Measurements from ENCODE around the gene ESPNL.
"Not testable (repeated sequence)": the region's sequence is repeated elsewhere in the genome, so short reads cannot be mapped to it uniquely, and the experiment has no call there.

The ESPNL gene

GRCh38 chr2:238159071-238159539 is 59.0 kb downstream of the ESPNL start:
- no peak for DNase-seq

GRCh38 chr2:238159661-238160205 is 59.6 kb downstream of the ESPNL start:
- no peak for DNase-seq

GRCh38 chr2:238160206-238161129 is 60.3 kb downstream of the ESPNL start:
- DNase-seq: no peak

- no peak for DNase-seq
Measured at GRCh38 chr2:238161291-238162051, 61.3 kb downstream of the ESPNL start.

- DNase-seq: no peak
Measured at GRCh38 chr2:238162251-238162845, 62.2 kb downstream of the ESPNL start.

GRCh38 chr2:238162846-238163441 is 62.8 kb downstream of the ESPNL start:
- no peak for DNase-seq

GRCh38 chr2:238163481-238164198 is 63.5 kb downstream of the ESPNL start:
- DNase-seq: no peak

- no peak for DNase-seq
Measured at GRCh38 chr2:238164906-238165287, 64.8 kb downstream of the ESPNL start.

- DNase-seq: no peak
Measured at GRCh38 chr2:238165288-238165921, 65.3 kb downstream of the ESPNL start.

- no peak for DNase-seq
Measured at GRCh38 chr2:238166391-238167343, 66.5 kb downstream of the ESPNL start.

- no peak for DNase-seq
Measured at GRCh38 chr2:238167344-238167715, 67.2 kb downstream of the ESPNL start.

GRCh38 chr2:238167761-238168160 is 67.6 kb downstream of the ESPNL start:
- no peak for DNase-seq

- DNase-seq: no peak
Measured at GRCh38 chr2:238168196-238169047, 68.3 kb downstream of the ESPNL start.

- DNase-seq: no peak
Measured at GRCh38 chr2:238169048-238169707, 69.0 kb downstream of the ESPNL start.

GRCh38 chr2:238169708-238170251 is 69.6 kb downstream of the ESPNL start:
- no peak for DNase-seq

- DNase-seq: no peak
Measured at GRCh38 chr2:238170386-238171071, 70.4 kb downstream of the ESPNL start.

- DNase-seq: not testable (repeated sequence)
Measured at GRCh38 chr2:238171072-238171431, 70.9 kb downstream of the ESPNL start.
